CD4-positive, alpha-beta T cell treated with Interleukin-6 at 100 ng/mL for 8 hours (primary cell): ENCODE results near the gene NLRX1.
"Not testable (repeated sequence)": the region's sequence is repeated elsewhere in the genome, so short reads cannot be mapped to it uniquely, and the experiment has no call there.

Experiments used
- DNase-seq: peaks from one replicate; pipeline ENCODE4 v3.0.0-alpha.2; 2020; ENCODE audit warnings: mixed read lengths, low spot score

NLRX1 gene

GRCh38 chr11:119168471-119169281 lies at the start of gene NLRX1:
Gene NLRX1 (plus strand): TSS chr11:119168725. CDS start chr11:119171404, 2,679 bp downstream.
- DNase-seq, result peak; percentile 84

- no peak for DNase-seq
These were observed 49.6 kb upstream of the NLRX1 start for GRCh38 chr11:119118946-119119345.

- DNase-seq, result no peak
These were observed 47.9 kb upstream of the NLRX1 start for GRCh38 chr11:119120639-119121007.

GRCh38 chr11:119121008-119121810 lies 47.3 kb upstream of the NLRX1 start, which contains the start of gene HINFP:
Gene HINFP (plus strand): TSS chr11:119121580. CDS start chr11:119126945, 5,365 bp downstream.
- DNase-seq, result peak; percentile 100

GRCh38 chr11:119121811-119122124 lies 46.8 kb upstream of the NLRX1 start:
- DNase-seq, result no peak

- no peak for DNase-seq
These were observed 42.7 kb upstream of the NLRX1 start for GRCh38 chr11:119125821-119126220.

- no peak for DNase-seq
These were observed 41.8 kb upstream of the NLRX1 start for GRCh38 chr11:119126675-119127268.

- no peak for DNase-seq
These were observed 37.9 kb upstream of the NLRX1 start for GRCh38 chr11:119130662-119131061.

- no peak for DNase-seq
These were observed 34.0 kb upstream of the NLRX1 start for GRCh38 chr11:119134389-119134978.

GRCh38 chr11:119139276-119139675 lies 29.2 kb upstream of the NLRX1 start:
- DNase-seq, result not testable (repeated sequence)

GRCh38 chr11:119144825-119145486 lies 23.6 kb upstream of the NLRX1 start:
- DNase-seq, result no peak

GRCh38 chr11:119145551-119145950 lies 23.0 kb upstream of the NLRX1 start:
- no peak for DNase-seq

- no peak for DNase-seq
These were observed 20.8 kb upstream of the NLRX1 start for GRCh38 chr11:119147604-119148333.

- DNase-seq, result no peak
These were observed 19.9 kb upstream of the NLRX1 start for GRCh38 chr11:119148720-119149017.

- DNase-seq, result no peak
These were observed 19.3 kb upstream of the NLRX1 start, which contains the start of gene ABCG4 for GRCh38 chr11:119149018-119149785. Gene ABCG4 (plus strand): TSS chr11:119149052. CDS start chr11:119149966, 914 bp downstream.

GRCh38 chr11:119149786-119150275 lies 18.7 kb upstream of the NLRX1 start:
- no peak for DNase-seq

- no peak for DNase-seq
These were observed 16.5 kb upstream of the NLRX1 start for GRCh38 chr11:119152043-119152442.

GRCh38 chr11:119152604-119153003 lies 15.9 kb upstream of the NLRX1 start:
- DNase-seq, result no peak

GRCh38 chr11:119153049-119153818 lies 15.3 kb upstream of the NLRX1 start:
- no peak for DNase-seq

- no peak for DNase-seq
These were observed 14.3 kb upstream of the NLRX1 start for GRCh38 chr11:119154178-119154577.
